K562 (cell line): Measurements from ENCODE around the gene ZSWIM4. TPM values are rescaled to one million over a fixed set of nuclear protein-coding genes. Genes with fewer than 3 reads are reported as not detected.

Experiments
- BCOR ChIP-seq: fragments of 450-650 bp; IDR thresholded peaks from 2 replicates; pipeline ENCODE4 v1.6.1; 2016
- C11orf30 ChIP-seq: fragments of 450-650 bp; IDR thresholded peaks from 2 replicates; pipeline ENCODE4 v1.6.1; 2016; ENCODE audit warnings: low read depth, mild to moderate bottlenecking
- CXXC5 ChIP-seq: fragments of 250-450 bp; sonication (Bioruptor Pico); IDR thresholded peaks from 2 replicates; pipeline ENCODE4 v1.8.0; 2022; ENCODE audit warnings: inconsistent platforms, mild to moderate bottlenecking, moderate library complexity
- ETV1 ChIP-seq: fragments of 450-650 bp; conservative IDR thresholded peaks from 2 replicates; pipeline ENCODE4 v1.6.1; 2016; ENCODE audit warnings: missing genetic modification characterization, control low read depth, low read depth, missing compliant biosample characterization
- GABPB1 ChIP-seq: sonication (generic); formaldehyde crosslinking; IDR thresholded peaks from 2 replicates; pipeline ENCODE4 v1.8.0; 2022; ENCODE audit warnings: mild to moderate bottlenecking, missing genetic modification reagents
- GATAD2B ChIP-seq: fragments of 450-650 bp; IDR thresholded peaks from 2 replicates; pipeline ENCODE4 v1.6.1; 2017; ENCODE audit warnings: mild to moderate bottlenecking, borderline replicate concordance
- KLF6 ChIP-seq: fragments of 250-450 bp; sonication (Bioruptor Pico); IDR thresholded peaks from 2 replicates; pipeline ENCODE4 v1.4.0; 2020; ENCODE audit warnings: mild to moderate bottlenecking, moderate library complexity, borderline replicate concordance
- LCOR ChIP-seq: sonication (generic); formaldehyde crosslinking; IDR thresholded peaks from 2 replicates; pipeline ENCODE4 v1.8.0; 2022; ENCODE audit warnings: mild to moderate bottlenecking, missing genetic modification reagents
- MBD1 ChIP-seq: fragments of 250-450 bp; sonication (Bioruptor Pico); IDR thresholded peaks from 2 replicates; pipeline ENCODE4 v1.8.0; 2022; ENCODE audit warnings: inconsistent platforms
- NFRKB ChIP-seq: fragments of 450-650 bp; IDR thresholded peaks from 2 replicates; pipeline ENCODE4 v1.6.1; 2016; ENCODE audit warnings: low read depth
- NFYB ChIP-seq: IDR thresholded peaks from 2 replicates; pipeline ENCODE4 v1.6.1; 2011; ENCODE audit warnings: mild to moderate bottlenecking, moderate library complexity; ENCODE audit not compliant: insufficient read length; ENCODE audit errors: extremely low read depth
- PYGO2 ChIP-seq: fragments of 450-650 bp; IDR thresholded peaks from 2 replicates; pipeline ENCODE4 v1.6.1; 2016; ENCODE audit warnings: mild to moderate bottlenecking, missing genetic modification characterization, moderate library complexity, missing compliant biosample characterization
- TAF1 ChIP-seq: IDR thresholded peaks from 2 replicates; pipeline ENCODE4 v1.6.1; 2011; ENCODE audit warnings: mild to moderate bottlenecking, low read length, moderate library complexity; ENCODE audit not compliant: insufficient read depth, control insufficient read depth, severe bottlenecking; ENCODE audit errors: extremely low read depth
- UBTF ChIP-seq, 2 experiments: IDR thresholded peaks; 2 replicates each; pipeline ENCODE4 v1.6.1; 2012; ENCODE audit warnings: improper control_type of control experiment in 2 of 2, low read depth in 2 of 2, low read length in 2 of 2, borderline replicate concordance in 1 of 2
- ZBTB33 ChIP-seq: sonication (generic); formaldehyde crosslinking; IDR thresholded peaks from 2 replicates; pipeline ENCODE4 v1.8.1; 2023; ENCODE audit warnings: mild to moderate bottlenecking, missing genetic modification reagents
- ZC3H11A ChIP-seq: IDR thresholded peaks from 2 replicates; pipeline ENCODE4 v1.6.1; 2012; ENCODE audit warnings: low read depth, low read length, improper control_type of control experiment
- ZFP36 ChIP-seq: fragments of 150-350 bp; IDR thresholded peaks from 2 replicates; pipeline ENCODE4 v1.6.1; 2018; ENCODE audit warnings: low read length, low read depth; ENCODE audit not compliant: partially characterized antibody
- ZNF174 ChIP-seq: fragments of 250-450 bp; sonication (Bioruptor Pico); IDR thresholded peaks from 2 replicates; pipeline ENCODE4 v1.4.0; 2020; ENCODE audit warnings: mild to moderate bottlenecking
- ZNF561 ChIP-seq: fragments of 450-650 bp; formaldehyde crosslinking; conservative IDR thresholded peaks from 2 replicates; pipeline ENCODE4 v1.4.0; 2020; ENCODE audit warnings: mild to moderate bottlenecking, moderate library complexity
- ZZZ3 ChIP-seq: fragments of 450-650 bp; IDR thresholded peaks from 2 replicates; pipeline ENCODE4 v1.6.1; 2016; ENCODE audit warnings: antibody characterized with exemption, mild to moderate bottlenecking, moderate library complexity
- polyA plus RNA-seq, 8 experiments: library from polyadenylated mRNA; depleted of rRNA in 4 of 8; stranded (reverse) in 5 of 8; unstranded in 3 of 8; fragments of >200 nt; fragmentation: Nextera tagmentation in 2 of 8; fragmentation: Illumina TruSeq in 1 of 8; extraction: Ambion mirVana in 2 of 8; extraction: Trizol in 1 of 8; gene quantifications; 2 replicates each; pipeline versions ENCODE4 v1.2.1 to v1.2.3, GENCODE V29; 2011 to 2014; ENCODE audit warnings: inconsistent platforms in 1 of 8, missing spikeins in 1 of 8
- total RNA-seq, 7 experiments: library from RNA; depleted of rRNA in 6 of 7; stranded (reverse); fragments of >200 nt in 6 of 7; fragmentation: Illumina TruSeq in 2 of 7; extraction: Trizol in 2 of 7; gene quantifications; 2 replicates each; pipeline versions ENCODE4 v1.2.1 to v1.2.3, GENCODE V29; 2011 to 2021; ENCODE audit warnings: low replicate concordance in 1 of 7

The ZSWIM4 gene
- total and polyA plus RNA-seq, 9 of the 15 experiments (the other 6 are each of a cell fraction or from before 2014, with no cell fraction given): 0.25 to 3.7 (median 0.79) TPM; not detected in 2

GRCh38 chr19:13880059-13881043 is 85.1 kb downstream of the ZSWIM4 start (continued):
- TF ChIP-seq GABPB1 (CRISPR knock-in tag): peak; percentile 85
- peak; percentile 83; the same call in 1 of the 2 replicates for TF ChIP-seq ZC3H11A
- TF ChIP-seq NFRKB: peak; percentile 78; the same call in 1 of the 2 replicates
- no peak for TF ChIP-seq KLF6 (CRISPR knock-in tag)
- TF ChIP-seq BCOR: 0 out of 2 replicates have a peak, but pooled peaks have one; percentile 25
- TF ChIP-seq CXXC5 (CRISPR knock-in tag): peak; percentile 82
- peak; percentile 62; the same call in 1 of the 2 replicates for TF ChIP-seq ETV1 (tag)
- peak; percentile 55 for TF ChIP-seq TAF1
- TF ChIP-seq ZZZ3: no peak
- TF ChIP-seq NFYB: no peak
- no peak for TF ChIP-seq ZNF561 (CRISPR knock-in tag)
- no peak for TF ChIP-seq ZFP36
- peak; percentile 95 for TF ChIP-seq C11orf30
- no peak for TF ChIP-seq ZNF174 (CRISPR knock-in tag)
- TF ChIP-seq PYGO2 (tag): no peak
- TF ChIP-seq GATAD2B: peak; percentile 93; the same call in 1 of the 2 replicates
- peak; percentile 95 for TF ChIP-seq LCOR (CRISPR knock-in tag)
- TF ChIP-seq ZBTB33 (CRISPR knock-in tag): peak; percentile 95
- no peak for TF ChIP-seq MBD1 (CRISPR knock-in tag)
- TF ChIP-seq UBTF (IDR thresholded peaks at IDR 0.05; ENCODE audit: borderline replicate concordance in 1 of 2, low read depth in 2 of 2, low read length in 2 of 2): 0 out of 4 replicates have a peak, but pooled peaks of 1 of the 2 experiments have one; percentile 53
